SK-N-SH (cell line): Measurements from ENCODE around the gene XRRA1. TPM values are rescaled to one million over a fixed set of nuclear protein-coding genes. Genes with fewer than 3 reads are reported as not detected.

Experiments used
- CTCF ChIA-PET: fragments of 300-600, 350-600 bp; formaldehyde crosslinking; extraction: SDS; loops from one replicate; lab custom pipeline; 2021; lab: Yijun Ruan, JAX
- POLR2A ChIA-PET: fragments of 350-600 bp; sonication (Branson Sonifier 250); formaldehyde crosslinking; extraction: SDS; loops from one replicate; lab custom pipeline; 2020; ENCODE audit warnings: antibody characterized with exemption, inconsistent platforms; lab: Yijun Ruan, JAX
- DNase-seq: peaks from one replicate; pipeline ENCODE4 v3.0.0; 2012
- H2AFZ ChIP-seq: fragments of 200-600 bp; sonication (generic); 2 replicates; pipeline ENCODE4 v1.8.1; 2016; ENCODE audit warnings: antibody characterized with exemption, mild to moderate bottlenecking, low read depth
- H3F3A ChIP-seq: fragments of 200-600 bp; sonication (generic); replicated peaks from 2 replicates; pipeline ENCODE3; 2016; ENCODE audit warnings: antibody characterized with exemption, mild to moderate bottlenecking; ENCODE audit not compliant: insufficient read depth
- H3K27ac ChIP-seq, 2 experiments: fragments of 200-500 bp in 1 of 2; fragments of 200-600 bp in 1 of 2; sonication (Bioruptor generic) in 1 of 2; sonication (generic), shearing (Covaris generic) in 1 of 2; 2 replicates each; pipeline versions ENCODE4 v1.5.1 to v1.6.1; 2014 to 2016; ENCODE audit warnings: low read depth in 2 of 2, inconsistent platforms in 1 of 2, low read length in 1 of 2, mild to moderate bottlenecking in 1 of 2, mixed read lengths in 1 of 2
- H3K27me3 ChIP-seq: fragments of 200-600 bp; sonication (generic), shearing (Covaris generic); 2 replicates; pipeline ENCODE4 v1.6.1; 2016; ENCODE audit warnings: mixed run types; ENCODE audit not compliant: insufficient read depth
- H3K36me3 ChIP-seq, 2 experiments: fragments of 200-500 bp in 1 of 2; fragments of 200-600 bp in 1 of 2; sonication (Bioruptor generic) in 1 of 2; sonication (generic) in 1 of 2; replicated peaks in 1 of 2; 2 replicates each; pipeline versions ENCODE3 to v1.5.1; 2014 to 2016; ENCODE audit warnings: low read length in 1 of 2, mild to moderate bottlenecking in 1 of 2; ENCODE audit not compliant: insufficient read depth in 2 of 2, control insufficient read depth in 1 of 2
- H3K4me1 ChIP-seq, 2 experiments: fragments of 200-500 bp in 1 of 2; fragments of 200-600 bp in 1 of 2; sonication (Bioruptor generic) in 1 of 2; sonication (generic), shearing (Covaris generic) in 1 of 2; 2 replicates each; pipeline versions ENCODE4 v1.5.1 to v1.6.1; 2014 to 2016; ENCODE audit warnings: low read depth in 1 of 2, low read length in 1 of 2, mixed run types in 1 of 2; ENCODE audit not compliant: insufficient read depth in 2 of 2, control insufficient read depth in 1 of 2
- H3K4me2 ChIP-seq: fragments of 200-600 bp; sonication (generic), shearing (Covaris generic); 2 replicates; pipeline ENCODE4 v1.6.1; 2017; ENCODE audit warnings: mixed run types
- H3K4me3 ChIP-seq, 2 experiments: fragments of 200-500 bp in 1 of 2; fragments of 200-600 bp in 1 of 2; sonication (Bioruptor generic) in 1 of 2; sonication (generic), shearing (Covaris generic) in 1 of 2; 2 replicates each; pipeline versions ENCODE4 v1.5.1 to v1.8.1; 2014 to 2016; ENCODE audit warnings: low read depth in 2 of 2, inconsistent platforms in 1 of 2, low read length in 1 of 2, mild to moderate bottlenecking in 1 of 2, mixed read lengths in 1 of 2, moderate library complexity in 1 of 2
- H3K79me2 ChIP-seq: fragments of 200-600 bp; sonication (generic); 2 replicates; pipeline ENCODE4 v1.8.1; 2017; ENCODE audit warnings: mild to moderate bottlenecking; ENCODE audit not compliant: insufficient read depth
- H3K9ac ChIP-seq: fragments of 200-600 bp; sonication (generic); 2 replicates; pipeline ENCODE4 v1.6.1; 2017; ENCODE audit warnings: mixed run types
- H3K9me2 ChIP-seq: fragments of 200-600 bp; sonication (generic); 2 replicates; pipeline ENCODE4 v1.6.1; 2017; ENCODE audit warnings: mixed run types
- H3K9me3 ChIP-seq: fragments of 200-600 bp; sonication (generic); 2 replicates; pipeline ENCODE4 v1.6.1; 2017; ENCODE audit warnings: mixed run types, mild to moderate bottlenecking, moderate library complexity
- H4K20me1 ChIP-seq: fragments of 200-600 bp; sonication (generic); 2 replicates; pipeline ENCODE4 v1.6.1; 2017; ENCODE audit warnings: mild to moderate bottlenecking, mixed run types; ENCODE audit not compliant: insufficient read depth
- EP300 ChIP-seq, 2 experiments: IDR thresholded peaks; 2 replicates each; pipeline versions ENCODE4 v1.4.0 to v1.6.1; 2012; ENCODE audit warnings: borderline replicate concordance in 1 of 2, low read depth in 1 of 2, low read length in 1 of 2
- FOXJ3 ChIP-seq: sonication (generic); formaldehyde crosslinking; IDR thresholded peaks from 2 replicates; pipeline ENCODE4 v1.5.1; 2020; ENCODE audit warnings: mild to moderate bottlenecking, missing genetic modification reagents
- FOXM1 ChIP-seq: IDR thresholded peaks from 2 replicates; pipeline ENCODE4 v1.4.0; 2012; ENCODE audit warnings: low read depth, mild to moderate bottlenecking
- GABPA ChIP-seq: IDR thresholded peaks from 2 replicates; pipeline ENCODE4 v1.4.0; 2012; ENCODE audit warnings: low read depth, mild to moderate bottlenecking
- GATA2 ChIP-seq: sonication (generic); formaldehyde crosslinking; IDR thresholded peaks from 2 replicates; pipeline ENCODE4 v1.5.0; 2020; ENCODE audit warnings: mild to moderate bottlenecking, missing genetic modification reagents
- JUND ChIP-seq: IDR thresholded peaks from 2 replicates; pipeline ENCODE4 v1.4.0; 2012
- MXI1 ChIP-seq: IDR thresholded peaks from 2 replicates; pipeline ENCODE4 v1.6.1; 2012; ENCODE audit warnings: mild to moderate bottlenecking, low read depth, low read length, improper control_type of control experiment
- RCOR1 ChIP-seq: fragments of 150-350 bp; IDR thresholded peaks from 2 replicates; pipeline ENCODE4 v1.6.1; 2017; ENCODE audit warnings: antibody characterized with exemption, low read length
- RXRA ChIP-seq: IDR thresholded peaks from 2 replicates; pipeline ENCODE4 v1.4.0; 2012; ENCODE audit warnings: low read depth, mild to moderate bottlenecking, borderline replicate concordance
- SIN3A ChIP-seq: IDR thresholded peaks from 2 replicates; pipeline ENCODE4 v1.6.1; 2012; ENCODE audit warnings: low read depth, mild to moderate bottlenecking, low read length, moderate library complexity, borderline replicate concordance
- SMC3 ChIP-seq: IDR thresholded peaks from 2 replicates; pipeline ENCODE4 v1.6.1; 2012; ENCODE audit warnings: low read depth, low read length, improper control_type of control experiment
- TAF1 ChIP-seq: IDR thresholded peaks from 2 replicates; pipeline ENCODE4 v1.6.1; 2012; ENCODE audit warnings: low read depth, mild to moderate bottlenecking, low read length, moderate library complexity, borderline replicate concordance
- TCF12 ChIP-seq: IDR thresholded peaks from 2 replicates; pipeline ENCODE4 v1.4.0; 2012
- TEAD4 ChIP-seq: IDR thresholded peaks from 2 replicates; pipeline ENCODE4 v1.4.0; 2012; ENCODE audit warnings: mild to moderate bottlenecking, borderline replicate concordance; ENCODE audit not compliant: insufficient read depth
- USF2 ChIP-seq: fragments of 150-350 bp; IDR thresholded peaks from 2 replicates; pipeline ENCODE4 v1.6.1; 2017; ENCODE audit warnings: antibody characterized with exemption, low read length, low read depth, borderline replicate concordance
- ZBTB33 ChIP-seq: IDR thresholded peaks from 2 replicates; pipeline ENCODE4 v1.4.0; 2012; ENCODE audit warnings: low read depth, borderline replicate concordance
- WGBS: methylation state at CpG from one replicate; pipeline ENCODE4 v1.1.6; 2017; ENCODE audit warnings: low lambda C conversion rate; 5-methylcytosine and 5-hydroxymethylcytosine counted together
- polyA plus RNA-seq, 3 experiments: library from polyadenylated mRNA; depleted of rRNA; stranded (reverse); fragments of >200 nt; gene quantifications; 2 replicates each; pipeline ENCODE4 v1.2.3, GENCODE V29; 2012
- TF ChIP-seq, protein P1 (sequence below): IDR thresholded peaks from 2 replicates; pipeline ENCODE4 v1.4.0; 2012; ENCODE audit warnings: low read depth, borderline replicate concordance
- TF ChIP-seq, protein P2 (sequence below): fragments of 150-350 bp; IDR thresholded peaks from 2 replicates; pipeline ENCODE4 v1.6.1; 2016; ENCODE audit warnings: mild to moderate bottlenecking, low read depth, low read length

Gene XRRA1
- polyA plus RNA-seq, 1 of the 3 experiments (the other 2 are of a cell fraction), result 12.9 TPM

GRCh38 chr11:74950374-74950969 lies 1.6 kb upstream of the XRRA1 start:
- no peak overlapping the region for H2AFZ ChIP-seq
- no peaks in the 10 kb centered on the region for H3K27me3 ChIP-seq
- TF ChIP-seq RXRA, result no peak
- no peak for TF ChIP-seq SMC3
- TF ChIP-seq FOXJ3 (CRISPR knock-in tag), result no peak
- TF ChIP-seq TEAD4, result no peak
- no peak for TF ChIP-seq GATA2 (CRISPR knock-in tag)
- TF ChIP-seq GABPA, result no peak
- TF ChIP-seq, protein P1, sequence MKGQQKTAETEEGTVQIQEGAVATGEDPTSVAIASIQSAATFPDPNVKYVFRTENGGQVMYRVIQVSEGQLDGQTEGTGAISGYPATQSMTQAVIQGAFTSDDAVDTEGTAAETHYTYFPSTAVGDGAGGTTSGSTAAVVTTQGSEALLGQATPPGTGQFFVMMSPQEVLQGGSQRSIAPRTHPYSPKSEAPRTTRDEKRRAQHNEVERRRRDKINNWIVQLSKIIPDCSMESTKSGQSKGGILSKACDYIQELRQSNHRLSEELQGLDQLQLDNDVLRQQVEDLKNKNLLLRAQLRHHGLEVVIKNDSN, result no peak
- no peak for TF ChIP-seq TCF12
- TF ChIP-seq, protein P2, sequence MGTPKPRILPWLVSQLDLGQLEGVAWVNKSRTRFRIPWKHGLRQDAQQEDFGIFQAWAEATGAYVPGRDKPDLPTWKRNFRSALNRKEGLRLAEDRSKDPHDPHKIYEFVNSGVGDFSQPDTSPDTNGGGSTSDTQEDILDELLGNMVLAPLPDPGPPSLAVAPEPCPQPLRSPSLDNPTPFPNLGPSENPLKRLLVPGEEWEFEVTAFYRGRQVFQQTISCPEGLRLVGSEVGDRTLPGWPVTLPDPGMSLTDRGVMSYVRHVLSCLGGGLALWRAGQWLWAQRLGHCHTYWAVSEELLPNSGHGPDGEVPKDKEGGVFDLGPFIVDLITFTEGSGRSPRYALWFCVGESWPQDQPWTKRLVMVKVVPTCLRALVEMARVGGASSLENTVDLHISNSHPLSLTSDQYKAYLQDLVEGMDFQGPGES, result no peak
- TF ChIP-seq TAF1, result no peak
- no peak for TF ChIP-seq JUND
- H3K4me3 ChIP-seq, result peak overlapping the region; percentile 85 to 88
- ChIA-PET POLR2A (interaction anchor here (2.1 kb wide), 1 partner anchor 38 kb away, joined by 9 read pairs; the partner anchor contains the start of gene NEU3), CTCF (interaction anchor here (1.0 to 1.2 kb wide), 2 partner anchors 166 to 291 kb away, joined by 3 to 4 read pairs; no protein-coding TSS in a partner anchor)
- H3F3A ChIP-seq, result peaks cover 3% of the 10 kb centered on the region
- H3K9me3 ChIP-seq, result no peaks in the 10 kb centered on the region
- peaks cover 17% of the 10 kb centered on the region for H4K20me1 ChIP-seq
- DNase-seq, result no peak
- H3K9ac ChIP-seq, result peak overlapping the region; percentile 91
- no peaks in the 10 kb centered on the region for H3K9me2 ChIP-seq
- peak overlapping the region; percentile 84 for H3K4me2 ChIP-seq
- WGBS, result 100% methylated on average over 2 of the region's 2 CpGs
- H3K4me1 ChIP-seq, result peaks cover 3 to 5% of the 10 kb centered on the region in 2 experiments; a peak in 3 of 4 replicates
- peaks cover 9 to 38% of the 10 kb centered on the region in 2 experiments for H3K36me3 ChIP-seq
- H3K27ac ChIP-seq, result no peak overlapping the region
- H3K79me2 ChIP-seq, result peaks cover 97% of the 10 kb centered on the region

GRCh38 chr11:74949753-74950137 lies 854 bp upstream of the XRRA1 start:
- Histone ChIP-seq H3K9ac (peak overlapping the region; percentile 91), H3F3A (peaks cover 6% of the 10 kb centered on the region), H2AFZ (peak overlapping the region; percentile 72; the same call in 1 of the 2 replicates), H3K4me2 (peak overlapping the region; percentile 84), H3K4me3 (peak overlapping the region; percentile 85 to 88), H3K9me3 (no peaks in the 10 kb centered on the region), H3K36me3 (peaks cover 11 to 34% of the 10 kb centered on the region in 2 experiments), H3K27me3 (no peaks in the 10 kb centered on the region), H3K79me2 (peaks cover 95% of the 10 kb centered on the region), H4K20me1 (peaks cover 17% of the 10 kb centered on the region), H3K27ac (peak overlapping the region; percentile 72 to 78), H3K4me1 (peaks cover 3 to 11% of the 10 kb centered on the region in 2 experiments; a peak in 3 of 4 replicates), H3K9me2 (no peaks in the 10 kb centered on the region)
- ChIA-PET CTCF (interaction anchor here (1.0 to 1.8 kb wide), 3 partner anchors 167 to 299 kb away, joined by 3 to 4 read pairs (median 4); no protein-coding TSS in a partner anchor), POLR2A (interaction anchor here (2.1 kb wide), 1 partner anchor 39 kb away, joined by 9 read pairs; the partner anchor contains the start of gene NEU3)
- DNase-seq, result peak; percentile 19
- WGBS, result 2% methylated on average over 6 of the region's 6 CpGs
- TF ChIP-seq FOXM1 (no peak), MXI1 (no peak; the same call in 1 of the 2 replicates), TEAD4 (no peak), RXRA (no peak), ZBTB33 (no peak), GATA2 (CRISPR knock-in tag) (no peak), SIN3A (no peak), EP300 (IDR thresholded peaks at IDR 0.05; ENCODE audit: borderline replicate concordance in 1 of 2, low read depth in 1 of 2, low read length in 1 of 2) (no peak), RCOR1 (no peak), USF2 (no peak)
